CD4-positive, alpha-beta T cell treated with Interleukin-2 at 100 ng/mL for 4 hours (primary cell): ENCODE measurements around the gene CAMTA1.
"Not testable (repeated sequence)": the region's sequence is repeated elsewhere in the genome, so short reads cannot be mapped to it uniquely, and the experiment has no call there.

Experiments
- DNase-seq: peaks from one replicate; pipeline ENCODE4 v3.0.0-alpha.2; 2020; ENCODE audit warnings: low spot score

CAMTA1 gene

GRCh38 chr1:7108251-7108650 is 323.0 kb downstream of the CAMTA1 start:
- DNase-seq = no peak

GRCh38 chr1:7109901-7110300 is 324.6 kb downstream of the CAMTA1 start:
- no peak for DNase-seq

- DNase-seq = no peak
Observed at GRCh38 chr1:7110321-7110720, 325.1 kb downstream of the CAMTA1 start.

- no peak for DNase-seq
Observed at GRCh38 chr1:7111853-7112252, 326.6 kb downstream of the CAMTA1 start.

GRCh38 chr1:7113136-7113535 is 327.9 kb downstream of the CAMTA1 start:
- no peak for DNase-seq

GRCh38 chr1:7113822-7114221 is 328.6 kb downstream of the CAMTA1 start:
- DNase-seq = no peak

GRCh38 chr1:7116001-7116400 is 330.7 kb downstream of the CAMTA1 start:
- no peak for DNase-seq

- no peak for DNase-seq
Observed at GRCh38 chr1:7117399-7118281, 332.4 kb downstream of the CAMTA1 start.

- DNase-seq = no peak
Observed at GRCh38 chr1:7119156-7119555, 333.9 kb downstream of the CAMTA1 start.

GRCh38 chr1:7120863-7121621 is 335.8 kb downstream of the CAMTA1 start:
- no peak for DNase-seq

GRCh38 chr1:7121622-7121988 is 336.4 kb downstream of the CAMTA1 start:
- no peak for DNase-seq

- DNase-seq = no peak
Observed at GRCh38 chr1:7127322-7128075, 342.2 kb downstream of the CAMTA1 start.

- no peak for DNase-seq
Observed at GRCh38 chr1:7128293-7128692, 343.0 kb downstream of the CAMTA1 start.

- no peak for DNase-seq
Observed at GRCh38 chr1:7130127-7130526, 344.9 kb downstream of the CAMTA1 start.

GRCh38 chr1:7135493-7135892 is 350.2 kb downstream of the CAMTA1 start:
- DNase-seq = no peak

- no peak for DNase-seq
Observed at GRCh38 chr1:7136166-7136953, 351.1 kb downstream of the CAMTA1 start.

- DNase-seq = no peak
Observed at GRCh38 chr1:7140251-7140650, 355.0 kb downstream of the CAMTA1 start.

- DNase-seq = no peak
Observed at GRCh38 chr1:7145947-7146346, 360.7 kb downstream of the CAMTA1 start.

GRCh38 chr1:7146710-7147109 is 361.5 kb downstream of the CAMTA1 start:
- DNase-seq = no peak

GRCh38 chr1:7147581-7148282 is 362.5 kb downstream of the CAMTA1 start:
- not testable (repeated sequence) for DNase-seq
